ENCODE data around the gene MAN2B2. TPM values are rescaled to one million over a fixed set of nuclear protein-coding genes. Genes with fewer than 3 reads are reported as not detected.

MAN2B2 gene
- total RNA-seq, 1 experiment from 2014 or later = 34.4 TPM

- no peaks in the 10 kb centered on the region for H3K27me3 ChIP-seq (ENCODE audit: control insufficient read depth, insufficient read depth, low read length)
- H3K4me1 ChIP-seq (ENCODE audit: control insufficient read depth, insufficient read depth, low read length) = no peaks in the 10 kb centered on the region
- no peak overlapping the region for H3K27ac ChIP-seq (ENCODE audit: low read length)
- no peak for DNase-seq (ENCODE audit: low read depth, low spot score)
- no peaks in the 10 kb centered on the region for H3K9me3 ChIP-seq (ENCODE audit: control insufficient read depth, insufficient read depth, low read depth, low read length)
- BruUV-seq (replicated peaks) = no TSS peak
- intact Hi-C loops (cut with micrococcal nuclease; ENCODE audit: unreplicated experiment) = no loop called here
- no peak overlapping the region for H3K4me3 ChIP-seq (ENCODE audit: low read depth in 2 of 2, low read length in 2 of 2)
- in situ Hi-C loops (cut with HindIII; ENCODE audit: low pct_unique_long_range_greater_than_20kb, low sequenced_read_pairs) = no loop called here
- ATAC-seq = no peak
- CTCF ChIA-PET = no interaction called here
- H3K36me3 ChIP-seq (ENCODE audit: control insufficient read depth, insufficient read depth, low read length) = no peaks in the 10 kb centered on the region
- POLR2A ChIA-PET = no interaction called here
- TF ChIP-seq POLR2AphosphoS5 (IDR thresholded peaks at IDR 0.05; ENCODE audit: low read depth, low read length) (no peak), CTCF (IDR thresholded peaks at IDR 0.05) (no peak), REST (IDR thresholded peaks at IDR 0.05; ENCODE audit: insufficient read depth in 1 of 2, low read depth in 2 of 2, low read length in 1 of 2) (no peak), SIN3A (IDR thresholded peaks at IDR 0.05; ENCODE audit: borderline replicate concordance, insufficient read depth, low read depth, low read length) (no peak), TCF7L2 (IDR thresholded peaks at IDR 0.05; ENCODE audit: low read depth, low read length) (no peak)
Measured at GRCh38 chr4:6527683-6528595, 47.0 kb upstream of the MAN2B2 start.

- no peak overlapping the region for H3K27ac ChIP-seq (ENCODE audit: low read length)
- no peak overlapping the region for H3K4me3 ChIP-seq (ENCODE audit: low read depth in 2 of 2, low read length in 2 of 2)
- H3K4me1 ChIP-seq (ENCODE audit: control insufficient read depth, insufficient read depth, low read length) = no peaks in the 10 kb centered on the region
- intact Hi-C loops (cut with micrococcal nuclease; ENCODE audit: unreplicated experiment) (no loop called here), in situ Hi-C loops (cut with HindIII; ENCODE audit: low pct_unique_long_range_greater_than_20kb, low sequenced_read_pairs) (no loop called here)
- no peak for DNase-seq (ENCODE audit: low read depth, low spot score)
- no TSS peak for BruUV-seq (replicated peaks)
- ATAC-seq = no peak
- no peaks in the 10 kb centered on the region for H3K27me3 ChIP-seq (ENCODE audit: control insufficient read depth, insufficient read depth, low read length)
- H3K9me3 ChIP-seq (ENCODE audit: control insufficient read depth, insufficient read depth, low read depth, low read length) = no peaks in the 10 kb centered on the region
- TF ChIP-seq CTCF (IDR thresholded peaks at IDR 0.05) (no peak), REST (IDR thresholded peaks at IDR 0.05; ENCODE audit: insufficient read depth in 1 of 2, low read depth in 2 of 2, low read length in 1 of 2) (no peak), POLR2AphosphoS5 (IDR thresholded peaks at IDR 0.05; ENCODE audit: low read depth, low read length) (no peak)
- no peaks in the 10 kb centered on the region for H3K36me3 ChIP-seq (ENCODE audit: control insufficient read depth, insufficient read depth, low read length)
- POLR2A ChIA-PET = no interaction called here
- CTCF ChIA-PET = no interaction called here
Measured at GRCh38 chr4:6529021-6529420, 46.0 kb upstream of the MAN2B2 start.

Measured in Panc1 (cell line).